Neural crest cell (in vitro differentiated cells): ENCODE results near the gene JMJD6. TPM values are rescaled to one million over a fixed set of nuclear protein-coding genes. Genes with fewer than 3 reads are reported as not detected.

Experiments
- DNase-seq: peaks from one replicate; pipeline ENCODE4 v3.0.0; 2021; ENCODE audit warnings: low read depth, mixed read lengths, low spot score
- H3K27ac Mint-ChIP-seq: one replicate; pipeline ENCODE4 v1.8.0; 2021; ENCODE audit warnings: mild to moderate bottlenecking, mixed read lengths; ENCODE audit not compliant: unreplicated experiment
- H3K27me3 Mint-ChIP-seq: 2 replicates; pipeline ENCODE4 v1.8.0; 2021; ENCODE audit warnings: low read depth, mild to moderate bottlenecking, mixed read lengths
- H3K36me3 Mint-ChIP-seq: 2 replicates; pipeline ENCODE4 v1.8.0; 2021; ENCODE audit warnings: low read depth, mild to moderate bottlenecking, mixed read lengths
- H3K4me1 Mint-ChIP-seq: 2 replicates; pipeline ENCODE4 v1.8.0; 2021; ENCODE audit warnings: mixed read lengths
- H3K4me3 Mint-ChIP-seq: one replicate; pipeline ENCODE4 v1.8.0; 2021; ENCODE audit warnings: mild to moderate bottlenecking, mixed read lengths
- H3K9me3 Mint-ChIP-seq: 2 replicates; pipeline ENCODE4 v1.8.0; 2021; ENCODE audit warnings: mixed read lengths
- total RNA-seq: library from RNA; stranded (reverse); gene quantifications from 2 replicates; pipeline ENCODE4 v1.2.1, GENCODE V29; 2021
- TF ChIP-seq, protein P1 (sequence below): fragments of 200-600 bp; sonication (generic); conservative IDR thresholded peaks from 2 replicates; pipeline ENCODE4 v1.5.0; 2021; ENCODE audit warnings: antibody characterized with exemption, mild to moderate bottlenecking

JMJD6 gene
- total RNA-seq, 1 donor from 2014 or later: 29.0 TPM

- peaks cover 7% of the 10 kb centered on the region for H3K4me1 Mint-ChIP-seq
- TF ChIP-seq, protein P1, sequence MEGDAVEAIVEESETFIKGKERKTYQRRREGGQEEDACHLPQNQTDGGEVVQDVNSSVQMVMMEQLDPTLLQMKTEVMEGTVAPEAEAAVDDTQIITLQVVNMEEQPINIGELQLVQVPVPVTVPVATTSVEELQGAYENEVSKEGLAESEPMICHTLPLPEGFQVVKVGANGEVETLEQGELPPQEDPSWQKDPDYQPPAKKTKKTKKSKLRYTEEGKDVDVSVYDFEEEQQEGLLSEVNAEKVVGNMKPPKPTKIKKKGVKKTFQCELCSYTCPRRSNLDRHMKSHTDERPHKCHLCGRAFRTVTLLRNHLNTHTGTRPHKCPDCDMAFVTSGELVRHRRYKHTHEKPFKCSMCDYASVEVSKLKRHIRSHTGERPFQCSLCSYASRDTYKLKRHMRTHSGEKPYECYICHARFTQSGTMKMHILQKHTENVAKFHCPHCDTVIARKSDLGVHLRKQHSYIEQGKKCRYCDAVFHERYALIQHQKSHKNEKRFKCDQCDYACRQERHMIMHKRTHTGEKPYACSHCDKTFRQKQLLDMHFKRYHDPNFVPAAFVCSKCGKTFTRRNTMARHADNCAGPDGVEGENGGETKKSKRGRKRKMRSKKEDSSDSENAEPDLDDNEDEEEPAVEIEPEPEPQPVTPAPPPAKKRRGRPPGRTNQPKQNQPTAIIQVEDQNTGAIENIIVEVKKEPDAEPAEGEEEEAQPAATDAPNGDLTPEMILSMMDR: no peak
- H3K27ac Mint-ChIP-seq: no peak overlapping the region
- peaks cover 14% of the 10 kb centered on the region for H3K36me3 Mint-ChIP-seq
- no peaks in the 10 kb centered on the region for H3K9me3 Mint-ChIP-seq
- DNase-seq: no peak
- H3K4me3 Mint-ChIP-seq: no peak overlapping the region
- no peaks in the 10 kb centered on the region for H3K27me3 Mint-ChIP-seq
Measured at GRCh38 chr17:76755285-76755684, 28.9 kb upstream of the JMJD6 start.

- Mint-ChIP-seq H3K4me3 (no peak overlapping the region), H3K9me3 (no peaks in the 10 kb centered on the region), H3K36me3 (peaks cover 9% of the 10 kb centered on the region), H3K4me1 (peaks cover 18% of the 10 kb centered on the region), H3K27ac (no peak overlapping the region), H3K27me3 (no peaks in the 10 kb centered on the region)
- no peak for DNase-seq
- TF ChIP-seq, protein P1: no peak
Measured at GRCh38 chr17:76753061-76753961, 26.9 kb upstream of the JMJD6 start.

- H3K36me3 Mint-ChIP-seq: peaks cover 10% of the 10 kb centered on the region
- DNase-seq: no peak
- H3K4me1 Mint-ChIP-seq: peaks cover 26% of the 10 kb centered on the region
- no peak overlapping the region for H3K4me3 Mint-ChIP-seq
- no peaks in the 10 kb centered on the region for H3K27me3 Mint-ChIP-seq
- H3K9me3 Mint-ChIP-seq: no peaks in the 10 kb centered on the region
- TF ChIP-seq, protein P1: no peak
- H3K27ac Mint-ChIP-seq: peak overlapping the region; percentile 10
Measured at GRCh38 chr17:76752006-76752405, 25.6 kb upstream of the JMJD6 start.

DNA sequence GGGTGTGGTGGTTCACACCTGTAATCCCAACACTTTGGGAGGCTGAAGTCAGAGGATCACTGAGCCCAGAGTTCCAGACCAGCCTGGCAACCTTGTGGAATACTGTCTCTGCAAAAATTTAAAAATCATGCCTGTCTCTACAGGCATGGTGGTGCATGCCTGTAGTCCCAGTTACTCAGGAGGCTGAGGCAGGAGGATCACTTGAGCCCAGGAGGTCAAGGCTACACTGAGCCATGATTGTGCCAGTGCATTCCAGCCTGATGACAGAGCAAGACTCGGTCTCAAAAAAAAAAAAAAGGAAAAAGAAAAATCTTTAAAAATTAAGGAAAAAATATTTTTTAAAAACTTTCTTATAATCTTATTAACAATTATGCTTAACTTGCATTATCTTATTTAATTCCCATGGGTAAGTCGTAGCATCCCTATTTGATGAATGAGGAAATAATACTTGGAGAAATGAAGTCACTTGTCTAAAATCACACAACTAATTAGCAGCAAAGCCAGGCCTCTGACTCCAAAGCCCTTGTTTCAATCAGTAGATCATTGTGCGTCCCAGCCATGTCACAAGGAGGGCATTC lies 25.1 kb upstream of the JMJD6 start:
- TF ChIP-seq, protein P1: no peak
- peaks cover 11% of the 10 kb centered on the region for H3K36me3 Mint-ChIP-seq
- H3K27me3 Mint-ChIP-seq: no peaks in the 10 kb centered on the region
- no peaks in the 10 kb centered on the region for H3K9me3 Mint-ChIP-seq
- no peak for DNase-seq
- no peak overlapping the region for H3K27ac Mint-ChIP-seq
- H3K4me1 Mint-ChIP-seq: peaks cover 29% of the 10 kb centered on the region
- H3K4me3 Mint-ChIP-seq: no peak overlapping the region

- DNase-seq: no peak
- H3K4me3 Mint-ChIP-seq: no peak overlapping the region
- H3K4me1 Mint-ChIP-seq: peaks cover 30% of the 10 kb centered on the region
- TF ChIP-seq, protein P1: no peak
- H3K9me3 Mint-ChIP-seq: no peaks in the 10 kb centered on the region
- H3K27ac Mint-ChIP-seq: no peak overlapping the region
- H3K36me3 Mint-ChIP-seq: peaks cover 25% of the 10 kb centered on the region
- no peaks in the 10 kb centered on the region for H3K27me3 Mint-ChIP-seq
Measured at GRCh38 chr17:76748657-76749056, 22.3 kb upstream of the JMJD6 start.
